NCI-H82 (cell line): ENCODE measurements around the gene ILDR2.

ENCODE experiments used
- DNase-seq: peaks from one replicate; lab custom pipeline; 2025; lab: John Stamatoyannopoulos, UW

The ILDR2 gene

GRCh38 chr1:166975361-166976129, at the start of gene ILDR2:
Gene ILDR2 (minus strand): TSS chr1:166975540. CDS start chr1:166975268, 272 bp downstream.
- peak; percentile 70 for DNase-seq

DNA sequence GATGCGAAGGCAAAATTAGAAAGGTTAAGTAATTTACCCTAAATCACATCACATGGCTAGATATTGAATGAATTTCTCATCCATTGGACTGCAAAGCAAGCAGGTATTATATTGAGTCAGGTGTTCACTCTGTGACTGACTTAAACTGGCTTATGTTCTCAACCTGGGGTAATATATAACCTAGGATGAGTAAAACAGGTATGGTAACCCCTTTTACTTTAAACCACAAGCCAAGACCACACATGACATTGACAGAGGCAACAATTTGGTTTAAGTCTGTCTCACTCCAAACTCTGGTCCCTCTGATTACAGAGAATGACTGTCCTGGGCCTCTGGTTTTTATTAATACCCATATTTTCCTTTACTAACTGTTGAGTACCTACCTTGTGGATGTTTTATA, 47.0 kb upstream of the ILDR2 start:
- DNase-seq: no peak

GRCh38 chr1:167016100-167016750, 40.9 kb upstream of the ILDR2 start:
- no peak for DNase-seq

- DNase-seq: no peak
Observed at GRCh38 chr1:167013108-167013929, 38.0 kb upstream of the ILDR2 start.

GRCh38 chr1:167012570-167012969, 37.2 kb upstream of the ILDR2 start:
- DNase-seq: no peak

GRCh38 chr1:167011560-167012191, 36.3 kb upstream of the ILDR2 start:
- no peak for DNase-seq

- DNase-seq: no peak
Observed at GRCh38 chr1:167003711-167004110, 28.4 kb upstream of the ILDR2 start.

DNA sequence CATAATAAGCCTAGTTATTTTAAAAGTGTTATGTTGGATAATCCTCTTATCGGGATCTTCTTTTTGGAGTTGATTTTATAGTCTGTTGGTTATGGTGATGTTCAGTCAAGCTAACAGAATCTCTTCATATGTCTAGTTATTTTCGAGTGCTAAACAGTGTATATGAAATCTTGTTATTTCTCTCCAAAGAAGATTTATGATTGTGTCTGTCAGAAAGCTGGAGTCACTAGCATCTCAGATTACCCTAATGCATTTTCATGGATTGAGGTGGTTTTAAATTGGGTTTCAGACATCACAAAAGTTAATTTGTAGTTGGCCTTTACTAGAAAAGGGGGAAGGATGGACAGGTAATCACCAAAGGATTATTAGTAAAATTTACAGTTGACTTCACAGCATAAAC, 27.0 kb upstream of the ILDR2 start:
- DNase-seq: peak; percentile 31

DNA sequence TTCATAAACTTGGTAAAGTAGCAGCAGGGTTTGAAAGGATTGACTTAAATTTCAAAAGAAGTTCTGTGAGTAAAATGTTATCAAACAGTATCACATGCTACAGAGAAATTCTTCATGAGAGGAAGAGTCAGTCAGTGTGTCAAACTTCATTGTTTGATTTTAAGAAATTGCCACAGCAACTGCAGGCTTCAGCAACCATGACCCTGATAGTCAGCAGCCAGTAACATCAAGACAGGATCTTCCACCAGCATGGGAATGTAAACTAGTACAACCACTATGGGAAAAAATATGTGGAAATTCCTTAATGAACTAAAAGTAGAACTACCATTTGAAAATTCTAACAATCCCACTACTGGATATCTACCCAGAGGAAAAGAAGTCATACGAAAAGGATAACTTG, 25.2 kb upstream of the ILDR2 start:
- no peak for DNase-seq

GRCh38 chr1:166999500-167000055, 24.2 kb upstream of the ILDR2 start:
- no peak for DNase-seq

DNA sequence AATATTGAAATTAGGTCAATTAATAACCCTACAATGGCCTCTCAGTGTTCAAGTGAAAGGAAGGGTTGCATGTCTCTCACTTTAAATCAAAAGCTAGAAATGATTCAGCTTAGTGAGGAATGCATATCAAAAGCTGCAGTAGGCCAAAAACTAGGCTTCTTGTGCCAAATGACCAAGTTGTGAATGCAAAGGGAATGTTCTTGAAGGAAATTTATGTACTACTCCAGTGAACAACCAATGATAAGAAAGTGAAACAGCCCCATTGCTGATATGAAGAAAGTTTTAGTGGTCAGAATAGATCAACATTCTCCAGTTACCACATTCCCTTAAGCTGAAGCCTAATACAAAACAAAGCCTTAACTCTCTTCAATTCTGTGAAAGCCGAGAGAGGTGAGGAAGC, 23.7 kb upstream of the ILDR2 start:
- DNase-seq: no peak

DNA sequence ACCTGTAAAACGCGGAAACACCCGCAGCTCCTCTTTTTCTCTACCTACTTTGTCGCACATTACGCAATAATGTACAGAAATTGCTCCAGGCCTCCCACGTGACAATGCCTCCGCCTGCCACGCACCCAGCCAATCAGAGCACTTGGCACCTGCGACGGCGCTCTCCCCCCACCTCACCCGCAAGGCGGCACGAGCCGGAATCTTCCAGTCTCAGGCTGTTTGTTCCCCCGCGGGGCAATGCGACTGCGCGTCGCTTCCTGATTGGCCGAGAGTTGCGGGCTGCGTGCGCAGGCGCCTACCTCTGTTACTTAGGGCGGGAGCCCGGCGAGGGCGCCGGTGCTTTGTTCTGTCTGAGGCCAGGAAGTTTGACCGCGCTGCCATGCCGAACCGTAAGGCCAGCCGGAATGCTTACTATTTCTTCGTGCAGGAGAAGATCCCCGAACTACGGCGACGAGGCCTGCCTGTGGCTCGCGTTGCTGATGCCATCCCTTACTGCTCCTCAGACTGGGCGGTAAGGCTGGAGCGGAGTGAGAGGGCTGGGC, 13.7 kb upstream of the ILDR2 start, which contains the start of gene MAEL:
Gene MAEL (plus strand): TSS at position 307 of the 542 bp plus-strand sequence. CDS start 73 bp downstream, at position 380.
- no peak for DNase-seq

GRCh38 chr1:166981589-166981988, 6.2 kb upstream of the ILDR2 start:
- no peak for DNase-seq

DNA sequence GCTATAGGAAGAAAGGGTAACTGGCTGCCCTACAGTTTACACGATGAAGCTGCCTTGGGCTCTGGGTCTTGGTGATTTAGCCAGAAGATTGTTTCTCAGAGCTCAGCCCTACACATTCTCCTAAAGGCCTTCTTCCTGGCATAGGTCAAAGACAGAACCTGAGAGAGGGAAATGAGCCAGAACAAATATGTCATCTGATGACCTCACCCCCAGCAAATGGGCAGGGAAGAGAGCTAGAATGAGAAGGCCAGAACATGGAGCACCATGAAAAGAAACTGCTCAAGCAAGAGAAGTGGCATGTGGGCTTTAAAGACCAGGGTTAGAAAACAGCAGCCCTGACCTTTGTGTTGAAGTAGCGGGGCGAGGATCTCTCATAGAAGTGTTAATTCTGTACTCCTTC, 5.5 kb upstream of the ILDR2 start:
- no peak for DNase-seq

DNA sequence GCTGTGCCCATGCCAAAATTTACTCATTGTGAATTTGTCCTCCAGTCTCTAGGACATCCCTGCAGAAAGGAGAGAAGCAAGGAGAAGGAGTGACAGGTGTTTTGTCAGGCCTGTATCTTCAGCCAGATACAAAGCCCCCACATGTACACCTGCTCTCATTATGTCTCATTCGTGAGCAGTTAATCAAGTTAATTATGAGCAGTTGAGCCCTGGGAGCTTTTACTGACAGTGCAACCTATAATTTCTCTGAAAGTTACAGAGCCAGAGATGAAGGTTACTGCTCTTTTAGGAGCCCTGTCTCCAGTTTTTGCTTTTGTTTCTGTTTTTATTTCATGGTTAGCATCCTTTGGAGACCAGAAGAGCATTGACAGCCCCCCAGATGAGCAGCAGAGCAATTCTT, 5.0 kb upstream of the ILDR2 start:
- DNase-seq: peak; percentile 9

- DNase-seq: no peak
Observed at GRCh38 chr1:166978821-166979220, 3.5 kb upstream of the ILDR2 start.

- no peak for DNase-seq
Observed at GRCh38 chr1:166977951-166978350, 2.6 kb upstream of the ILDR2 start.

DNA sequence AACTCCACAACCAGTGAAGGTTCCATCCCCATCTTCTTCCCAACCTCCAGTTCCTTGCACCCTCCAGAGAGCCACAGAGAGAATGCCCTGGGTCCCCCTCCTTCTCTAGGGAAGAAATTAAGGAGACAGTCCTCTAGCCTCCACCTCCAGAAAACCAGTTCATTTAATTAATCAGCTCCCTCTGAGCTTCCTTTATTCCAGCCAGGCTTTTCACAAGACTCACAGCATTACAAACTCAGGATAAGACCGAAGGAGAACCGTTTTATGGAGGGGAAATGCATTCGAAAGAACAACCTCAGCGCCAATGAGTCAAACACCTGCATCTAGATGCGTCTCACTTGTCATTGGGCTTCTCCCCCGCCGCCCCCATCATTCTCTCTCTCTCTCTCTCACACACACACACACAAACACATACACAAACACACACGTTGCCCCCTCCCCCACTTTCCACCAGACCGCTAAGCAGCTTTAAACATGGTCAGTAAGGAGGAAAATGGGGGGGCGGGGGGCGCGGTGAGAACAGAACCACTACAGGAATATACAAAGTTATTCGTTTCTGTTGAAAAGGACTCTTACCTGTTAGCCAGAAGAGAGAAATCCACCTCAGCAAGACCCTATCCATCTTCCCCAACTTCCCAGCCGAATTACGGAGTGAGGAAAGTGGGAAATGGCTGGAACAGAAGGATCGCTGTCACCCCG, 544 bp downstream of the ILDR2 start:
- DNase-seq: peak; percentile 50

- no peak for DNase-seq
Observed at GRCh38 chr1:166972826-166973225, 2.5 kb downstream of the ILDR2 start.

DNA sequence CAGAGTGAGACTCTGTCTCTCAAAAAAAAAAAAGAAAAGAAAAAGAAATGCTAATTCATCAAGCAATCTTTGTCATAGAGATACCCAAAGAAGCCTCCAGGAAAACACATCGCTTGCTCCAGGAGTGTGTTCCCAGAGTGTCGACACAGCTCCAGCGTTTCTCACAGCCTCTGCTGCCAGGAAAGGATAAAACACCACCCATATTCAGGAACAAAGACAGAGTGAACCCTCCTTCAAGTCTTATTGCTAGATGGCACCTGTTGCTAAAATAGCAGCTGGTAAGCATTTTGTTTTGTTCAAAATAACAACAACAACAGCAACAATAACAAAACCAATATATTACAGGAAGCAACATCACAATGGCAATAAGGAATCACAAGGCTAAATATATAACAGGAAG, 3.1 kb downstream of the ILDR2 start:
- DNase-seq: no peak

DNA sequence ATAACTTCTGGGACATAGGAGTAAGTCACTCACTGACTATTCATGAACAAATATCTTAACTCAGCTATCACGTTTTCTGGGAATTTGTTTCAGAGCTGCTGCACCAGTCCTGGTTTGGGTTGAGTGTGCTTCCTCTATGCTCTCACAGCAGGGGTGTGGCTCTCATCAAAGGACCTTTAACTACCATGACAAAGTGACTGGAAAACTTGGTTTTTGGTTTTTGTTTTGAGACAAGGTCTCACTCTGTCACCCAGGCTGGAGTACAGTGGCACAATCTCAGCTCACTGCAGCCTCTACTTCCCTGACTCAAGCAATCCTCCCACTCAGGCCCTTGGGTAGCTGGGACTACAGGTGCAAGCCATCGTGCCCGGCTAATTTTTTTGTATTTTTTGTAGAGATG, 4.1 kb downstream of the ILDR2 start:
- DNase-seq: no peak
